ENCODE results near the gene UTP14C.
"Not testable (repeated sequence)": the region's sequence is repeated elsewhere in the genome, so short reads cannot be mapped to it uniquely, and the experiment has no call there.

Gene UTP14C

DNA sequence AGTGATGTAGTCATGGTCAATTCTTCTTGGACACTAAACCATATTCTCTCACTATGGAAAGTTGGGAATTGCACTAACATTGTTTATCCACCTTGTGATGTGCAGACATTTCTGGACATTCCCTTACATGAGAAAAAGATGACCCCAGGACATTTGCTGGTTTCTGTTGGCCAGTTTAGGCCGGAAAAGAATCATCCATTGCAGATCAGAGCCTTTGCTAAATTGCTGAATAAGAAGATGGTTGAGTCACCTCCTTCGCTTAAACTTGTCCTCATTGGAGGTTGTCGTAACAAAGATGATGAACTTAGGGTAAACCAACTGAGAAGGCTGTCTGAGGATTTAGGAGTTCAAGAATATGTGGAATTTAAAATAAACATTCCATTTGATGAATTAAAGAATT is at the start of gene UTP14C:
TSS of gene UTP14C (plus strand) at position 211 of the 400 bp plus-strand sequence. CDS start 4,114 bp downstream, outside the sequence.
- no peak for DNase-seq

- DNase-seq = no peak
Observed at GRCh38 chr13:51976423-51976822, 48.1 kb upstream of the UTP14C start.

- DNase-seq = no peak
Observed at GRCh38 chr13:51976890-51977289, 47.6 kb upstream of the UTP14C start.

GRCh38 chr13:51977625-51978024 is 46.9 kb upstream of the UTP14C start:
- no peak for DNase-seq

DNA sequence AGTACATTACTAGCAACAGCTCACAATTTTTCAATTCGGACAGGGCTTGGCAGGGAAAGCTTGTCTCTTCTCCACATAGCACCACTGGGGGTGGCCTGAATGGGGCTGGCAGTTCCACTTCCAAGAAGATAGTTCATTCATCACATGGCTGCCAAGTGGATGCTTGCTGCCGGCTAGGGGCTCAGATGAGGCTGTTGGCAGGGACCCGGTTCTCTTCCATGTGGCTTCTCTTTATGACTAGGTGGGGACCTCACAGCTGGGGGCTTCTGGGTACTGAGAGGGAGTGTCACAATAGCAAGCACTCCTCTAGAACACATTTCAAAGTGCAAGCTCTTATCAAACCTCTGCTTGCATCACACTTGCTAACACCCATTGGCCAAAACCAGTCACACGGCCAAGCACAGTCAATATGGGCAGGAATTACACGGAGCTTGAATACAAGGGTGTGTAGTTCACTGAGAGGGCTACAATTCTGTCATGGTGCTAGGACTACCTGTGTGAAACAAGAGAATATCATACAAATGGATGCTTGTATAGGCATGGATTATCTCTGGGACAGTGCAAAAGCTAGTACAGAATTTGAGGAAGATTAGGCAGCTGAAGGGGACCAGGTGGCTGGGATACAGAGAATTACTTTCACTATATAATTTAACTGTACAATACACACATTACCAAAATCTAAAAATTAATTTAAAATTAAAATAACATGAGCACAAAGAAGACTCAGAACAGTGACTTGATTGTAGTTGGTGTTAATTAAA is 45.5 kb upstream of the UTP14C start:
- DNase-seq = no peak

DNA sequence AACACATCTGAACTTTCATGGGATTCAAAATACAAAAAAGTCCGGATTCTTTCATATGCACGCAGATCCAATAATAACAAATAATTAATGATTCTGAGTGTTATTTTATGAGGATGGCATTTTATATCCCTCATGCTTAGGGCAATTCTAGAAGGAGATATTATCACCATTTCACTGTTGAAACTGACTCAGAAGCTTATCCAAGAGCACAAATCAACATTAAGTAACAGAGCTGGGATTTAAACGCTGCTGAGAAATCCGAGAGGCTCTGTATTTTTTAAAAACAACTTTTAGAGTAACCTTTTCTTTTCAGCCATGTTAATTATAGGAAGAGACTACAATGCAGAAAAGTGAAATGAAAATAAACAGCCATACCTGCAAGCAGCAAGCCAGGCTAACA is 43.6 kb upstream of the UTP14C start:
- no peak for DNase-seq

GRCh38 chr13:51981355-51981754 is 43.1 kb upstream of the UTP14C start:
- DNase-seq = no peak

GRCh38 chr13:51983292-51983691 is 41.2 kb upstream of the UTP14C start:
- DNase-seq = not testable (repeated sequence)

DNA sequence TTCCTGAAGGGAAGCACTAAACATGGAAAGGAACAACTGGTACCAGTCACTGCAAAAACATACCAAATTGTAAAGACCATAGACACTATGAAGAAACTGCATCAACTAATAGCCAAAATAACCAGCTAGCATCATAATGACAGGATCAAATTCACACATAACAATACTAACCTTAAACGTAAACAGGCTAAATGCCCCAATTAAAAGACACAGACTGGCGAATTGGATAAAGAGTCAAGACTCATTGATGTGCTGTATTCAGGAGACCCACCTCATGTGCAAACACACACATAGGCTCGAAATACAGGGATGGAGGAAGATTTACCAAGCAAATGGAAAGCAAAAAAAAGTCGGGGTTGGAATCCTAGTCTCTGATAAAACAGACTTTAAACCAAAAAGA is 39.6 kb upstream of the UTP14C start:
- DNase-seq = not testable (repeated sequence)

DNA sequence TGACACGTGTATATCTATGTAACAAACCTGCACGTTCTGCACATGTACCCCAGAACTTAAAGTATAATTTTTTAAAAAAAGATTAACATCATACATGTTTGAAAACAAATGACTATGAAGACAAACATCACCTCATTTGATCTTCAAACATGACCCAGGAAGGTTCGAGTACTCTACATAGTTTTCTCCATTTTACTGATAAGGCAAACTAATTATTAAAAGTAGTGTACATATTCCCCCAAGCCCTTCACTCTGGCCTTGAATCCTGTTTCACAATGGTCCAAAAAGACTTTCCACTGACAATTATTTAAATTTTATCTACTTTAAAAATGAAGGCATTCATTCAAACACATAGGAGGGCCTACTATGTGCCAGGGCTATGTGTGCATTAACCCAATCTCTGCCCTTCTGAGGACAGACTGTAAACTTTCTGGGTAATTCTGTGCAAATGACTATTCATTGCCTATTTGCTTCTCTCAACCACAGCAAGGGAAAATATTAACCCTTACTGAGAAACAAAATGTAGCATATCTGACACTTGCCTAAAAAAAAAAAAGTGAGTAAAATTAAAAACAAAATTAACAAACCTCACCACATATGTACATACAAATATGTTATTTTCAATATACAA is 35.4 kb upstream of the UTP14C start:
- no peak for DNase-seq

- no peak for DNase-seq
Observed at GRCh38 chr13:51993713-51994112, 30.8 kb upstream of the UTP14C start.

DNA sequence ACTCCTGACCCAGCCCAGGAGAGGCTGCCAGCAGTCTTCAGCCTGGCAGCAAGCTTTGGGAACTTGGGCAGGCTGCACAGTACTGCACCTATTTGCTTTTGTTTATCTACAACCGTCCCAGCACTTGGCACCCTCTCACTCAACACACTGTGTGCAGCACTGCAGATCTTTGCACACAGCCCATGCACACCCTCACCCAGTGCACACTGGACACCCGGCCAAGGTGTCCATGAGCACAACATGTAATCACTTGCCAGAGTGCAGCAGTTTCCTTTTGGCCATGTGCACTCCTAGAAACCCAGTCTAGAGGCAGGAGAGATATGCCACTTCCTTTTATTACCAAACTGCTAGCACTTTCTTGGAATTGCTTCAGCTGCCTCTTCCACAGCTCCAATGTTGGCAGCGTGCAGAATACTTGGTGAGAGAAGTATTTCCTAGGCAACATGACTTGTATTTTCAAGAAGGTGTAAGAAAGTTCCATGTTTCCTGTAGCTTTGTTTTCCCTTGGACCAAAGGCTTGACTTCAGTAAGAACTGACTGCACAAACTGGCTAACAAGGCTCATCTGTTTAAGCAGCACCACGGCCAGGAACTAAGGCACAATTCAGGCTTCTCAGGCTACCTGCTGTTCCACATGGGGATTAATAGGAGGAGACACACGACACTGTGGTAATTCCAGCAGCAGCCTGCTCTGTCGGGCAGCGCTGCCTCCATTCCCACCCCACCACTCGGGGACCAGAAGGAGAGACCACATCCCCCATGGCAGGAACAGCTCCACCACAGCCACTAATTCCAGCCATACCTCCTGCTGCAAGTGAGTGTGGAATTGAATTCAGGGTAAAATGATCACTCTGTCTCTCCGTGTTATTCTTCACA is 28.6 kb upstream of the UTP14C start:
- DNase-seq = peak; percentile 73

GRCh38 chr13:51996641-51997040 is 27.9 kb upstream of the UTP14C start:
- no peak for DNase-seq

GRCh38 chr13:51997186-51997585 is 27.3 kb upstream of the UTP14C start:
- no peak for DNase-seq

DNA sequence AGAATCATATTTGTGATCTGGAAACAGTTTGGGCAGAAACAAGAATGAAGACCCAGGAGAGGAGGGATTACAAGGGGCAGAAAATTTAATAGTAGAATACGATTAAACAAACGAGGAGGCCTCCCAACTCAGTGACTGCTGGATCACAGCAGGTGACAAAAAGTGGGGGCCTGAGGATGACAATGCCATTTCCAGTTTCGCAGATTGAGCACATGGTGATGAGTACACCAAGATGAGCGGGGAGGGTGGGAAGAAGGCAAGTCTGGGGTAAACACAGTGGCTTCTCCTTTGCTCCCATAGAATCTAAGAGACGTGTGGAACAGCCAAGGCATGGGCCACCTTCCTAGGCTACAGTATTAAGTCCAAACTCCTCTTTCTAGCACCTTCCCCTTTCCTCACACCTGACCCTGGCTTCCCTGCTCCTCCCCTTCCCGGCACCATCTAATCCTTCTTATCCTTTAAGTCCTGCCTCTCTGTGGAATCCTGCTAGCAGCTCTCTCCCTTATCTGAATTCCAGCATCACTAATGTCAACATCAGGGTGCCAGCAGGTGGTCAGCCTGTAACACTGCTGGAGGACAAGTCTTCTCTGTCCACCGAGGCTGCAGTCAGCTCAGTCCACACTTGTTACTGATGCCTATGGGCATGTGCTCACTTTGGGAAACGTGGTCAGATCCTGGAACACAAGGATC is 26.7 kb upstream of the UTP14C start:
- DNase-seq = no peak

DNA sequence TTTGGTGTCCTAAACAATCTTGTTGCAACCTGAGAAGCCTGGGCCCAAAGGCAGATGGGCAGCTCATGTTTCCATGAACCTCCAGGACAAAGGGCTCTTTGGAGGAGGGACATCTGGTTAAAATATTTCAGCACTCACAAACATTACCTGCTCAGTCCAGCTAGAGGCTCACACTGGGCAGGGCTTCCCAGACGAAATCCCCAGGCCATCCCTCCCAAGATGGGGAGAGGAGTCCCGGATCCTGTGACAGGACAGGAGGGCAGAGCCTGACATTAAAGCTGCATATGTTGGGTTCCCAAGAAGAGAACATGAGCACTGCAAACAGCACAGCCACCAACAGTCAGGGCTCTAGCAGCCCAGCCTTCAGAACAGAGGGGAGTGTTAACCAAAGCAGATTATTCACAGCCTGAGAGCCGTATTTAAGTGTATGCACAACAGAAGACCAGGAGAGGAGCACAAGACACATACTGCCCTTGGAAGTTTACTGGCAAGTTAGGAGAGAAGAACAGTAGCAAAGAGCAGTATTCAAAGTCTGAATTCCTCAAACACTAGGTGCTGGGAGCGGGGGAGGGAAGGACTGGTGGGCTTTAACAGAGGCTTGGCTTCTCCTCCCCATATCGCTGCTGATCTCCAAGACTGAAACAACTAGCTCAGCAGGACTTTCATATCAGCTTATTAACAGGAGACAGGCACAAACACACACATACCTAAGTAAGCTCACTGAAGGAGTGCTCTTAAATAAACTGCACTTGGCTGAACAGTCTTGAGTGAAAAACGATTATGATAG is 25.6 kb upstream of the UTP14C start:
- DNase-seq = no peak

DNA sequence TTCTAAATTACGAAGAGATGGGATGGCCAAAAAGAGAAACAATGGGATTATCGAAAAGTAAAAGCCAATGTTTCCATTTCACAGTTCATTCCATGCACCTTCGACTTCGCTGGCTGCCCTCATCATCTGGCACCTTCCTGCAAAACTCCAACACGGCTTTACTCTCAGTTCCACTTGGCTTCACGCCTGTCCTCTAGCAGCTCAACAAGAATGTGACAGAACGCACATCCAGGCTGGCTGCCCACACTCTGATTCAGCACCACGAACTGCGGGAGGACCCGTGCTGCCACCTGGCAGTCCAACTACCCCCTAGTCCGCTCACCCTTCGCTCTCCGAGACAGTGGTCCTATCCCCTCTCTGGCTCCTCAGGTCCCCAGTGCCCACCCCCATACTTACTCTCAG is 25.0 kb upstream of the UTP14C start:
- no peak for DNase-seq

- no peak for DNase-seq
Observed at GRCh38 chr13:51999921-52000320, 24.6 kb upstream of the UTP14C start.

DNA sequence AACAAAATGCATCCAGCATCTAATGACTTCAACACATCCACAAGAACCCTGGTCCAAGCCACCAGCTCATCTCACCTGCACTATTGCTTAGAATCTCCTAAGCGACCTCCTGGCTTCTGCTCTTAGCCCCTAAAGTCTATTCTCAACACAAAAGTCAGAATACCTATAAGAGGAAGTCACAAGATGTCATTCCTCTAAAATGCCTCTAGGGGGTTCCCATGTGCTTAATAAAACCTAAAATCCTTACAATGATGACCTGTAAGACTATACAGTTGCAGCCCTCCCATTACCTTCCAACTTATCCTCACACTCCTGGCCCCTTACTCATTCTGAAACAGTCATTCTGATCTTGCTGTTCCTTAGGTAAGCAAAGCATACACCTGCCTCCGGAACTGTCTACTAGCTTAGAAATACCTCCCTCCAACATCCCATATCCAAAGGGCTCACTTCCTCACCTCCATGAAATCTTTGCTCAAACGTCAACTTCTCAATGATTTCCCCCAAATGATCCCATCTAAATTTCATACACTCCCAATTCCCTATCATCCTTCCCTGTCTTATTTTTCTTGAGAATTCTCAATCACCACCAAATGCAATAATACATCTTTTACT is 23.3 kb upstream of the UTP14C start:
- DNase-seq = peak; percentile 31

- no peak for DNase-seq
Observed at GRCh38 chr13:52002361-52002760, 22.1 kb upstream of the UTP14C start.

- no peak for DNase-seq
Observed at GRCh38 chr13:52003541-52003940, 20.9 kb upstream of the UTP14C start.

Measured in GF-D8 (cell line).